ENCODE results near the gene REG4. TPM values are rescaled to one million over a fixed set of nuclear protein-coding genes. Genes with fewer than 3 reads are reported as not detected.

REG4 gene
- total and polyA plus RNA-seq, 2 of the 4 experiments (the other 2 are of a cell fraction), result not detected

- Histone ChIP-seq H2BK5ac (ENCODE audit: low read depth, low read length, poor library complexity, severe bottlenecking) (no peak overlapping the region), H4K20me1 (ENCODE audit: insufficient read depth, low read length) (peaks cover 6% of the 10 kb centered on the region; the same call in 1 of the 2 replicates), H2BK120ac (ENCODE audit: low read depth, low read length) (no peak overlapping the region), H3K27me3 (ENCODE audit: control insufficient read depth, insufficient read depth, low read length) (no peaks in the 10 kb centered on the region), H2AK5ac (ENCODE audit: low read depth, low read length) (no peak overlapping the region), H3K4me1 (ENCODE audit: control insufficient read depth, insufficient read depth, low read length) (peaks cover 18% of the 10 kb centered on the region), H2BK20ac (ENCODE audit: low read depth, low read length) (no peak overlapping the region), H3K36me3 (ENCODE audit: control insufficient read depth, insufficient read depth, low read length) (no peaks in the 10 kb centered on the region), H3K4me3 (ENCODE audit: insufficient read depth, low read depth, low read length) (no peak overlapping the region), H3K27ac (ENCODE audit: insufficient read depth, low read length) (no peak overlapping the region), H3K79me1 (ENCODE audit: low read depth in 1 of 2, low read length in 2 of 2) (no peaks in the 10 kb centered on the region), H2AFZ (replicated peaks; ENCODE audit: low read length, poor library complexity) (no peak overlapping the region), H2AK9ac (replicated peaks; ENCODE audit: low read depth, low read length, poor library complexity) (no peak overlapping the region), H4K5ac (ENCODE audit: low read depth, low read length) (no peak overlapping the region), H2BK15ac (ENCODE audit: low read depth, low read length) (no peak overlapping the region), H3K14ac (replicated peaks; ENCODE audit: low read depth, low read length) (no peak overlapping the region), H3K9me1 (ENCODE audit: insufficient read depth, low read length) (peaks cover 7% of the 10 kb centered on the region; the same call in 1 of the 2 replicates), H3K56ac (ENCODE audit: extremely low read depth, insufficient read depth, low read length) (no peak overlapping the region), H3K9ac (ENCODE audit: low read depth, low read length) (no peak overlapping the region), H3K23ac (ENCODE audit: low read depth, low read length) (no peak overlapping the region), H4K8ac (ENCODE audit: low read depth in 2 of 2, low read length in 2 of 2) (no peak overlapping the region), H3K18ac (ENCODE audit: low read depth, low read length) (no peak overlapping the region), H3K4me2 (ENCODE audit: low read depth, low read length) (no peak overlapping the region), H3K9me3 (ENCODE audit: control insufficient read depth, insufficient read depth, low read length) (no peaks in the 10 kb centered on the region), H3K4ac (ENCODE audit: low read depth, low read length) (no peak overlapping the region), H4K91ac (ENCODE audit: insufficient read depth, low read depth, low read length) (no peak overlapping the region)
- in situ Hi-C loops (cut with MboI; ENCODE audit: low sequenced_read_pairs) (no loop called here), intact Hi-C loops (cut with micrococcal nuclease) (no loop called here), dilution Hi-C loops (cut with HindIII; ENCODE audit: low sequenced_read_pairs, unreplicated experiment) (no loop called here)
- CTCF ChIA-PET, result interaction anchor here (1.0 to 1.3 kb wide), 2 partner anchors 11 to 54 kb away, joined by 4 read pairs; no protein-coding TSS in a partner anchor
- no peak for DNase-seq
- TF ChIP-seq MXI1 (IDR thresholded peaks at IDR 0.05; ENCODE audit: borderline replicate concordance, low read depth, low read length), result no peak
- TF ChIP-seq NFE2L2 (IDR thresholded peaks at IDR 0.05; ENCODE audit: low read depth, low read length), result no peak
- no peak for TF ChIP-seq RFX5 (IDR thresholded peaks at IDR 0.05; ENCODE audit: low read depth, low read length)
- no peak for TF ChIP-seq POLR2A (IDR thresholded peaks at IDR 0.05; ENCODE audit: low read depth, low read length)
- no peak for TF ChIP-seq FOS (IDR thresholded peaks at IDR 0.05; ENCODE audit: low read depth, low read length)
- TF ChIP-seq CTCF (conservative IDR thresholded peaks at IDR 0.05; ENCODE audit: low read depth, low read length), result no peak
- TF ChIP-seq MAFK (IDR thresholded peaks at IDR 0.05; ENCODE audit: low read depth, low read length), result no peak
- no peak for TF ChIP-seq SMC3 (IDR thresholded peaks at IDR 0.05; ENCODE audit: low read depth, low read length)
- TF ChIP-seq BHLHE40 (IDR thresholded peaks at IDR 0.05; ENCODE audit: low read depth, low read length), result no peak
- no peak for TF ChIP-seq CEBPB (IDR thresholded peaks at IDR 0.05; ENCODE audit: low read depth, low read length)
- TF ChIP-seq MAZ (IDR thresholded peaks at IDR 0.05; ENCODE audit: borderline replicate concordance, low read depth, low read length), result no peak
- no peak for TF ChIP-seq USF2 (IDR thresholded peaks at IDR 0.05; ENCODE audit: low read depth, low read length)
- no peak for TF ChIP-seq RAD21 (IDR thresholded peaks at IDR 0.05; ENCODE audit: low read length)
- TF ChIP-seq CHD1 (IDR thresholded peaks at IDR 0.05; ENCODE audit: low read depth, low read length), result no peak
- no peak for TF ChIP-seq RCOR1 (IDR thresholded peaks at IDR 0.05; ENCODE audit: insufficient replicate concordance, low read length)
- no peak for TF ChIP-seq ELK1 (IDR thresholded peaks at IDR 0.05; ENCODE audit: borderline replicate concordance, low read depth, low read length)
- WGBS, 2 experiments (ENCODE audit: extremely low coverage in 2 of 2, insufficient read length in 1 of 2), result no CpG with 5 or more reads among the region's 4 CpGs
- no peak for ATAC-seq (ENCODE audit: low read depth)
- POLR2A ChIA-PET (ENCODE audit: unreplicated experiment), result no interaction called here
- BruUV-seq (replicated peaks), result no TSS peak
Observed at GRCh38 chr1:119791377-119791776, 19.9 kb downstream of the REG4 start.
